T-cell (primary cell): Measurements from ENCODE around the gene RASSF8. TPM values are rescaled to one million over a fixed set of nuclear protein-coding genes. Genes with fewer than 3 reads are reported as not detected.

Source experiments
- ATAC-seq, 4 experiments: fragments of 200-7000 bp in 3 of 4; fragments of 150-1000 bp in 1 of 4; cut with Tn5 transposase; replicated peaks in 1 of 4; 1 replicate in 3 of 4; 2 replicates in 1 of 4; pipeline ENCODE4 v1.10.0; 2021; ENCODE audit warnings: moderate library complexity in 3 of 4, mild to moderate bottlenecking in 2 of 4, moderate number of reproducible peaks in 1 of 4
- CTCF ChIA-PET, 2 donors: fragments of 300-600 bp; sonication (Branson Sonifier 250); formaldehyde crosslinking; loops; one replicate each; lab custom pipeline; 2022; ENCODE audit warnings: antibody characterized with exemption in 2 of 2; lab: Charles Lee
- POLR2A ChIA-PET, 2 donors: fragments of 300-600 bp; sonication (Branson Sonifier 250); formaldehyde crosslinking; loops; one replicate each; lab custom pipeline; 2022; ENCODE audit warnings: antibody characterized with exemption in 2 of 2; lab: Charles Lee
- DNase-seq, 35 experiments: peaks; one replicate each; pipeline versions ENCODE4 v3.0.0 to v3.0.0-alpha.2; 2013 to 2023
- H3K27ac ChIP-seq: one replicate; pipeline ENCODE4 v1.5.1; 2013; ENCODE audit warnings: low read length
- H3K27me3 ChIP-seq, 2 experiments: replicated peaks in 1 of 2; 1 replicate in 1 of 2; 2 replicates in 1 of 2; pipeline versions ENCODE4 v1.6.1 to v1.7.0; 2013; ENCODE audit warnings: low read length in 1 of 2, mixed read lengths in 1 of 2; ENCODE audit not compliant: control insufficient read depth in 2 of 2, insufficient read depth in 2 of 2; ENCODE audit errors: extremely low read depth in 1 of 2
- H3K36me3 ChIP-seq, 2 donors: 1 replicate in 1 of 2; 2 replicates in 1 of 2; pipeline versions ENCODE4 v1.6.1 to v1.7.0; 2013; ENCODE audit warnings: low read length in 1 of 2; ENCODE audit not compliant: control insufficient read depth in 2 of 2, insufficient read depth in 1 of 2; ENCODE audit errors: extremely low read depth in 1 of 2
- H3K4me1 ChIP-seq, 2 experiments: 1 replicate in 1 of 2; 2 replicates in 1 of 2; pipeline versions ENCODE4 v1.6.1 to v1.7.0; 2013; ENCODE audit warnings: low read length in 2 of 2, mixed read lengths in 1 of 2; ENCODE audit not compliant: insufficient read depth in 2 of 2, control insufficient read depth in 1 of 2; ENCODE audit errors: extremely low read depth in 1 of 2
- H3K4me3 ChIP-seq, 2 donors: 1 replicate in 1 of 2; 2 replicates in 1 of 2; pipeline versions ENCODE4 v1.5.1 to v1.7.0; 2013; ENCODE audit warnings: mild to moderate bottlenecking in 2 of 2, low read length in 1 of 2, moderate library complexity in 1 of 2; ENCODE audit not compliant: control insufficient read depth in 1 of 2; ENCODE audit errors: extremely low read depth in 1 of 2
- H3K9me3 ChIP-seq: 2 replicates; pipeline ENCODE4 v1.7.0; 2013
- H3K27ac Mint-ChIP-seq, 2 donors: one replicate each; pipeline ENCODE4 v1.8.0; 2020 to 2021; ENCODE audit warnings: mild to moderate bottlenecking in 2 of 2, mixed read lengths in 2 of 2
- H3K27me3 Mint-ChIP-seq, 2 donors: one replicate each; pipeline ENCODE4 v1.8.0; 2021 to 2022; ENCODE audit warnings: mixed read lengths in 2 of 2
- H3K36me3 Mint-ChIP-seq: one replicate; pipeline ENCODE4 v1.8.0; 2021; ENCODE audit warnings: mixed read lengths
- H3K4me1 Mint-ChIP-seq, 3 donors: one replicate each; pipeline ENCODE4 v1.8.0; 2020 to 2022; ENCODE audit warnings: mixed read lengths in 3 of 3, mild to moderate bottlenecking in 1 of 3
- H3K4me3 Mint-ChIP-seq, 3 donors: one replicate each; pipeline ENCODE4 v1.8.0; 2020 to 2022; ENCODE audit warnings: mild to moderate bottlenecking in 3 of 3, mixed read lengths in 3 of 3, moderate library complexity in 3 of 3
- H3K9me3 Mint-ChIP-seq, 3 donors: one replicate each; pipeline ENCODE4 v1.8.0; 2020 to 2022; ENCODE audit warnings: mixed read lengths in 3 of 3
- WGBS: methylation state at CpG from one replicate; pipeline ENCODE4 v1.1.5; 2013; ENCODE audit warnings: missing lambda C conversion rate; ENCODE audit not compliant: insufficient coverage; 5-methylcytosine and 5-hydroxymethylcytosine counted together
- total RNA-seq, 35 experiments: library from RNA in 6 of 35; stranded (reverse) in 6 of 35; fragments of 120-200 nt in 1 of 35; gene quantifications; one replicate each; pipeline versions ENCODE4 v1.2.1 to v1.2.4 and lab custom pipeline; 2013 to 2026

RASSF8 gene
- total RNA-seq, 5 donors from 2014 or later (not counting 1 experiment from before 2014, with no cell fraction given), result 0.50 to 0.98 (median 0.73) TPM; not detected in 1

GRCh38 chr12:25932971-25933370 lies 25.5 kb upstream of the RASSF8 start:
- no CpG with 5 or more reads among the region's 4 CpGs for WGBS
- Histone ChIP-seq H3K9me3 (no peaks in the 10 kb centered on the region), H3K27ac (no peak overlapping the region), H3K4me3 (no peak overlapping the region), H3K36me3 (no peaks in the 10 kb centered on the region), H3K4me1 (no peaks in the 10 kb centered on the region), H3K27me3 (no peaks in the 10 kb centered on the region)
- ChIA-PET CTCF (no interaction called here), POLR2A (no interaction called here)
- DNase-seq (no peak), ATAC-seq (no peak)
- H3K4me3 Mint-ChIP-seq, result no peak overlapping the region
- H3K27ac Mint-ChIP-seq, result no peak overlapping the region
- no peaks in the 10 kb centered on the region for H3K9me3 Mint-ChIP-seq
- H3K36me3 Mint-ChIP-seq, result no peaks in the 10 kb centered on the region
- H3K4me1 Mint-ChIP-seq, result no peaks in the 10 kb centered on the region
- H3K27me3 Mint-ChIP-seq, result peaks cover 0 to 5% of the 10 kb centered on the region in 2 donors

GRCh38 chr12:25934456-25934855 lies 24.0 kb upstream of the RASSF8 start:
- Mint-ChIP-seq H3K27me3 (peaks cover 0 to 5% of the 10 kb centered on the region in 2 donors), H3K4me1 (no peaks in the 10 kb centered on the region), H3K27ac (no peak overlapping the region), H3K4me3 (no peak overlapping the region), H3K36me3 (no peaks in the 10 kb centered on the region), H3K9me3 (no peaks in the 10 kb centered on the region)
- Histone ChIP-seq H3K27me3 (no peaks in the 10 kb centered on the region), H3K9me3 (no peaks in the 10 kb centered on the region), H3K4me3 (no peak overlapping the region), H3K4me1 (no peaks in the 10 kb centered on the region), H3K27ac (no peak overlapping the region), H3K36me3 (no peaks in the 10 kb centered on the region)
- ChIA-PET POLR2A (no interaction called here), CTCF (no interaction called here)
- ATAC-seq (no peak), DNase-seq (no peak)
- WGBS, result no CpG with 5 or more reads among the region's 4 CpGs

DNA sequence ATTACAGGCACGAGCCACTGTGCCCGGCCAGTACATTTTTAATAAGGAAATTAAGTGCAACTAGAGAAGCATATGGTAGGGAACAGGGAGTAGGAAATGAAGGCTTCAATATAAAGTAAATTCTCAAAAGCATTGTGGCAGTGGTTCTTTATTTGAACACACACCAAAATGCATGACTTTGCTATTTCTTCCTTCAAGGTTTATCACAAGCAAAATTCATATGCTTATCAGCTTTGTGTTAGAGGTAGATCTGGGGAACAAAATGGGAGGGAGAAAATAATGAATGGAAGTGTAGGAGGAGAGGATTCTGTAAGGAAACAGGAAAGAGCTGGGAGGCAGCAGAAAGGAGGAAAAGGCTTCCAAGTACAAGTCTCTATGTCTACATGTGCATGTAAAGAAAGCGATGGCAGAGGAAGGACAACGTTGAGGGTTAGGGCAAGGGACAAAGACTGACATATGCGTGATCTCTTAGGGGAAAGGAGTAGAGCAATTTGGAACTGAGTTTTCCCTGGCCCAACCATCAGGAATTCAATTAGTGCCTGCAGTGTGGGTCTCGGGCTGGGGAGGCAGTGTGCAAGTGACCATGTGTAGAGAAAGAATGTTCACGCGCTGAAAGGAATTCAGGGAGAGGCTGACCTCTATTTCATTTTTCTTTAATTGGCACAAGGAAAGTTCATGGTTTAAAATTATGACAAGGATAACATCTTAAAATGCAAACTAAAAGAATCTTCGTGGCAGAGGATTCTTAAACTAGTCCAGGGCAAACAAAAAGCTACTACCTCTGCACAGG lies 22.9 kb upstream of the RASSF8 start:
- Histone ChIP-seq H3K27ac (no peak overlapping the region), H3K4me1 (no peaks in the 10 kb centered on the region), H3K9me3 (no peaks in the 10 kb centered on the region), H3K27me3 (no peaks in the 10 kb centered on the region), H3K4me3 (no peak overlapping the region), H3K36me3 (no peaks in the 10 kb centered on the region)
- Mint-ChIP-seq H3K36me3 (no peaks in the 10 kb centered on the region), H3K27me3 (peaks cover 0 to 5% of the 10 kb centered on the region in 2 donors), H3K4me1 (no peaks in the 10 kb centered on the region), H3K4me3 (no peak overlapping the region), H3K27ac (no peak overlapping the region), H3K9me3 (no peaks in the 10 kb centered on the region)
- ChIA-PET CTCF (no interaction called here), POLR2A (interaction anchor here in 1 of 2 donors (0.6 kb wide), 1 partner anchor 237 kb away, joined by 6 read pairs; no protein-coding TSS in a partner anchor)
- ATAC-seq (no peak), DNase-seq (no peak)
- WGBS, result 75% methylated on average over 5 of the region's 9 CpGs

DNA sequence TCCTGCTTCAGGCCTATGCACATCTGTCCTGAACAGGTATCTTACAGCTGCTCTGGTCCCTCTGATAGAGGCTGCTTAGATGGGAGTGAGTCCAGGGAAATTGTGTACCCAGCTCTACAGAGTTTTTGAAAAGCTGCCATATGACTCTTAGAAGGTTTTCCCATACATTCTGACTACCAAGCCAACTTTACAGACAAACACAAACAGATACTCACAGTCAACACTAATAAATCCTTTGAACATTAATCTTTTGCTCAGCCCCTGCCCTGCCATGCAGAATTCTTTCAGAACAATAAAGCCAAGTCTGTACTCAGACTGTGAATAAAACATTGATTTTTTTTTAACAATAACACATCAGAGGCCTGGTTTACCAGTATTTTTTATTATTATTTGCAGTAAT lies 21.4 kb upstream of the RASSF8 start:
- CTCF ChIA-PET, result no interaction called here

GRCh38 chr12:25938581-25938980 lies 19.9 kb upstream of the RASSF8 start:
- ChIA-PET CTCF (interaction anchor here in 1 of 2 donors (0.5 kb wide), 1 partner anchor 1421 kb away, joined by 3 read pairs; no protein-coding TSS in a partner anchor), POLR2A (no interaction called here)
- Mint-ChIP-seq H3K9me3 (peaks cover 0 to 2% (median 0%) of the 10 kb centered on the region in 3 donors), H3K4me1 (no peaks in the 10 kb centered on the region), H3K27me3 (peaks cover 0 to 7% of the 10 kb centered on the region in 2 donors), H3K36me3 (no peaks in the 10 kb centered on the region), H3K27ac (no peak overlapping the region), H3K4me3 (no peak overlapping the region)
- WGBS, result no CpG with 5 or more reads among the region's 1 CpG
- no peak for ATAC-seq
- H3K4me3 ChIP-seq, result no peak overlapping the region
- no peaks in the 10 kb centered on the region for H3K27me3 ChIP-seq
- H3K9me3 ChIP-seq, result no peaks in the 10 kb centered on the region
- no peak overlapping the region for H3K27ac ChIP-seq
- no peak for DNase-seq
- no peaks in the 10 kb centered on the region for H3K36me3 ChIP-seq
- H3K4me1 ChIP-seq, result no peaks in the 10 kb centered on the region

More for the DNA sequence above, 21.4 kb upstream of the RASSF8 start:
- H3K4me1 Mint-ChIP-seq, result no peaks in the 10 kb centered on the region
- H3K36me3 Mint-ChIP-seq, result no peaks in the 10 kb centered on the region
- DNase-seq, result no peak
- H3K4me3 ChIP-seq, result no peak overlapping the region
- H3K27ac Mint-ChIP-seq, result no peak overlapping the region
- H3K4me3 Mint-ChIP-seq, result no peak overlapping the region
- H3K36me3 ChIP-seq, result no peaks in the 10 kb centered on the region
- H3K27me3 Mint-ChIP-seq, result peaks cover 0 to 7% of the 10 kb centered on the region in 2 donors
- POLR2A ChIA-PET, result no interaction called here
- H3K27ac ChIP-seq, result no peak overlapping the region
- peaks cover 0 to 2% (median 0%) of the 10 kb centered on the region in 3 donors for H3K9me3 Mint-ChIP-seq
- no peaks in the 10 kb centered on the region for H3K4me1 ChIP-seq
- no peaks in the 10 kb centered on the region for H3K27me3 ChIP-seq
- no peaks in the 10 kb centered on the region for H3K9me3 ChIP-seq
- ATAC-seq, result no peak

DNA sequence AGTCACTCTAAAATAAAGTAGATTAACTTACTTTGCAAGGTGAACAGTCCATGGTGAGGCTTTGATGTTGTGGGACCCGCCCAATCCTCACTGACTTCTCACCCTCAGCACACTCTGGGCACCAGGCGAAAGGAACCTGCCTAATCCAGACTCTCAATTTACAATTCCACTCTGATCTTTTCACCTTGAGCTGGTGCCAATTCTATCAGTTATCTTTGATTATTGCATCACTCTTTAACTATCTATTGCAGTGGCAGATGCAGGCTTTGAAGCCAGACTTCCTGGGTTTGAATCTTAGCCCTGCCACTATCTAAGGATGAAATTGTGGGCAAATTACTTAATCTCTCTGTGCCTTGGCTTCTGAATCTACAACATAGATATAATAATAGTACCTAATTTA lies 18.9 kb upstream of the RASSF8 start:
- Histone ChIP-seq H3K27ac (no peak overlapping the region), H3K4me1 (no peaks in the 10 kb centered on the region), H3K4me3 (no peak overlapping the region), H3K36me3 (no peaks in the 10 kb centered on the region), H3K9me3 (no peaks in the 10 kb centered on the region), H3K27me3 (no peaks in the 10 kb centered on the region)
- POLR2A ChIA-PET, result no interaction called here
- Mint-ChIP-seq H3K4me3 (no peak overlapping the region), H3K36me3 (no peaks in the 10 kb centered on the region), H3K9me3 (peaks cover 0 to 2% (median 0%) of the 10 kb centered on the region in 3 donors), H3K27me3 (peaks cover 0 to 4% of the 10 kb centered on the region in 2 donors), H3K27ac (no peak overlapping the region), H3K4me1 (no peaks in the 10 kb centered on the region)
- ATAC-seq, result no peak
- DNase-seq, result no peak
- CTCF ChIA-PET, result no interaction called here
- WGBS, result 83% methylated on average over 2 of the region's 2 CpGs
